Measurements from ENCODE around the gene UNC5C. TPM values are rescaled to one million over a fixed set of nuclear protein-coding genes. Genes with fewer than 3 reads are reported as not detected.

The UNC5C gene
- total RNA-seq, 2 experiments from 2014 or later: not detected

DNA sequence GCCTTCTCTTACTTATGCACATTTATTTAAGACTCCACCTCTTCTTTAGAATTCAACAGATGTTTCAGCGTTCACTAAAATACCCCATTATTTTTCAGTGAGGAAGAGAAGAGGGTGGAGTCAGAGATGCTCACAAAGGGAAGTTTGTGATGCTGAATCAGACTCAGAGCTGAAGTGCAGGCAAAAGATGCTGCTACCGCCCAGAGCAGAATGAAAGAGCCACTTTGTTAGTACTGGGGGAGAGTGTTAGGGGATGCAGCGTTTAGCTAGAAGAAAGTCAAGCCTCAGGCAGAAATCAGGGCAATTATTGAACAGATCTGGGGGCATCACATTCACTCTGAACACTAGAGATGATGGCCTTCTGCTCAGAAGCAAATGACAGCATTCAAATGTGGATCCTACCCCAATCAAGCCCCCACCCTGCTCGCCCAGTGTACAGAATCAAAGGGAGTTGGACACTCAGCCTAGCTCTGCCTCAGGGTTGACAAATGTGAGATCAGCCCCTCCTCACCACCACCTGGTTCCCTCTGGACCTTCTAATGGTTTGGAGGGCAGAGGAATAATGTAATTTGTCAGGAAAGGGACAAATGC, 138.3 kb downstream of the UNC5C start:
- no peaks in the 10 kb centered on the region for H3K4me1 ChIP-seq (ENCODE audit: insufficient read depth, low read length, poor library complexity, severe bottlenecking)
- H4K20me1 ChIP-seq (ENCODE audit: insufficient read depth, low read length): no peaks in the 10 kb centered on the region
- H3K4me3 ChIP-seq (ENCODE audit: low read depth, low read length, poor library complexity, severe bottlenecking): no peak overlapping the region
- ChIA-PET POLR2A (no interaction called here), CTCF (ENCODE audit: unreplicated experiment) (no interaction called here)
- no peak overlapping the region for H2AFZ ChIP-seq (ENCODE audit: low read length)
- TF ChIP-seq EZH2phosphoT487 (IDR thresholded peaks at IDR 0.05; ENCODE audit: borderline replicate concordance, low read depth, low read length): no peak
- TF ChIP-seq, protein P1, sequence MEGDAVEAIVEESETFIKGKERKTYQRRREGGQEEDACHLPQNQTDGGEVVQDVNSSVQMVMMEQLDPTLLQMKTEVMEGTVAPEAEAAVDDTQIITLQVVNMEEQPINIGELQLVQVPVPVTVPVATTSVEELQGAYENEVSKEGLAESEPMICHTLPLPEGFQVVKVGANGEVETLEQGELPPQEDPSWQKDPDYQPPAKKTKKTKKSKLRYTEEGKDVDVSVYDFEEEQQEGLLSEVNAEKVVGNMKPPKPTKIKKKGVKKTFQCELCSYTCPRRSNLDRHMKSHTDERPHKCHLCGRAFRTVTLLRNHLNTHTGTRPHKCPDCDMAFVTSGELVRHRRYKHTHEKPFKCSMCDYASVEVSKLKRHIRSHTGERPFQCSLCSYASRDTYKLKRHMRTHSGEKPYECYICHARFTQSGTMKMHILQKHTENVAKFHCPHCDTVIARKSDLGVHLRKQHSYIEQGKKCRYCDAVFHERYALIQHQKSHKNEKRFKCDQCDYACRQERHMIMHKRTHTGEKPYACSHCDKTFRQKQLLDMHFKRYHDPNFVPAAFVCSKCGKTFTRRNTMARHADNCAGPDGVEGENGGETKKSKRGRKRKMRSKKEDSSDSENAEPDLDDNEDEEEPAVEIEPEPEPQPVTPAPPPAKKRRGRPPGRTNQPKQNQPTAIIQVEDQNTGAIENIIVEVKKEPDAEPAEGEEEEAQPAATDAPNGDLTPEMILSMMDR (conservative IDR thresholded peaks at IDR 0.05; ENCODE audit: low read length): no peak
- BruUV-seq (replicated peaks): no TSS peak
- H3K36me3 ChIP-seq (ENCODE audit: insufficient read depth, low read length): no peaks in the 10 kb centered on the region
- no peak overlapping the region for H3K4me2 ChIP-seq (ENCODE audit: low read length)
- no peak for DNase-seq (ENCODE audit: low spot score)
- H3K79me2 ChIP-seq (ENCODE audit: insufficient read depth, low read depth, low read length): no peaks in the 10 kb centered on the region
- no peaks in the 10 kb centered on the region for H3K9me2 ChIP-seq (ENCODE audit: insufficient read depth, low read length)
- no peaks in the 10 kb centered on the region for H3K9me3 ChIP-seq (ENCODE audit: low read length)
- no peak overlapping the region for H3K27ac ChIP-seq (ENCODE audit: low read depth, low read length, poor library complexity, severe bottlenecking)
- intact Hi-C loops (cut with micrococcal nuclease; ENCODE audit: unreplicated experiment): no loop called here

DNA sequence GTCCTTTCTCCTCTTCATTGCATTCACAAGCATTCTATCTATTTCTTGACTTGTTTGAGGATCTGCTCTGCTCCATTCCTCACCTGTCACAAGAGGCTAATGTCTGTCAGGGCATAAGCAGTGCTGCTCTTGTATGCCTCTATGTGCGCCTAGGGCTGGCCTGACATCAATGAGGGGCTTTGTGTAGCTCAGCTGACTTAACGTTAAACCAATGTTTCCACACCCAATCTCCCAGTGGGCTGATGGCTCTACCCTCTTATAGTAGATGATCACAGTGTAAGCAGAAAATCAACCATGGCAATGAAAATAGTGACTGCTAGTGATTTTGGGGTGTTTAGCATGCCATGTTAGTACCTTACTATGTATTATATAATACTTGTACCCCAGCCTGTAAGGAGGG, 139.0 kb downstream of the UNC5C start:
- H3K79me2 ChIP-seq (ENCODE audit: insufficient read depth, low read depth, low read length): no peaks in the 10 kb centered on the region
- no peak overlapping the region for H2AFZ ChIP-seq (ENCODE audit: low read length)
- no peak for DNase-seq (ENCODE audit: low spot score)
- no peaks in the 10 kb centered on the region for H4K20me1 ChIP-seq (ENCODE audit: insufficient read depth, low read length)
- CTCF ChIA-PET (ENCODE audit: unreplicated experiment): no interaction called here
- no peak overlapping the region for H3K4me2 ChIP-seq (ENCODE audit: low read length)
- POLR2A ChIA-PET: no interaction called here
- intact Hi-C loops (cut with micrococcal nuclease; ENCODE audit: unreplicated experiment): no loop called here
- H3K27ac ChIP-seq (ENCODE audit: low read depth, low read length, poor library complexity, severe bottlenecking): no peak overlapping the region
- H3K4me3 ChIP-seq (ENCODE audit: low read depth, low read length, poor library complexity, severe bottlenecking): no peak overlapping the region
- H3K9me2 ChIP-seq (ENCODE audit: insufficient read depth, low read length): no peaks in the 10 kb centered on the region
- H3K9me3 ChIP-seq (ENCODE audit: low read length): no peaks in the 10 kb centered on the region
- no peaks in the 10 kb centered on the region for H3K36me3 ChIP-seq (ENCODE audit: insufficient read depth, low read length)
- TF ChIP-seq, protein P1 (conservative IDR thresholded peaks at IDR 0.05; ENCODE audit: low read length): no peak
- TF ChIP-seq EZH2phosphoT487 (IDR thresholded peaks at IDR 0.05; ENCODE audit: borderline replicate concordance, low read depth, low read length): no peak
- no peaks in the 10 kb centered on the region for H3K4me1 ChIP-seq (ENCODE audit: insufficient read depth, low read length, poor library complexity, severe bottlenecking)
- no TSS peak for BruUV-seq (replicated peaks)

DNA sequence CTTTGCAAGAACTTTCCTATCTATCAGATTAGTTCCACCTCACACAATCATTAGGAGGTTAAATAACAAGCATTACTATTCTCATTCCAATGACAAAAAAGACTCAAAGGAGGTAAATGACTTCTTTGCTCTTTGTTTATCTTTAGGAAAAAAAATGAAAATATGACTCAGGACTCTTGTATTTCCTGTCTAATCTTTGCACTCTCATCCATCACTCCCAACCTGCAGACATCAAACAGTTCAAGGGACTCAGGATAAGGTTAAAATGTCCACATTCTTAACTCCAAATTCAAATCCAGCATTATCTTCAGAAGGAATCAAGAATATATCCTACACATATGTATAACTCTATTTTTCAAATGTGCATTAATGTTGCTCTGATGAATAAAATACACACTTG, 139.6 kb downstream of the UNC5C start:
- TF ChIP-seq, protein P1 (conservative IDR thresholded peaks at IDR 0.05; ENCODE audit: low read length): no peak
- no peaks in the 10 kb centered on the region for H3K79me2 ChIP-seq (ENCODE audit: insufficient read depth, low read depth, low read length)
- no peak overlapping the region for H3K4me3 ChIP-seq (ENCODE audit: low read depth, low read length, poor library complexity, severe bottlenecking)
- H2AFZ ChIP-seq (ENCODE audit: low read length): no peak overlapping the region
- intact Hi-C loops (cut with micrococcal nuclease; ENCODE audit: unreplicated experiment): no loop called here
- POLR2A ChIA-PET: no interaction called here
- no peak overlapping the region for H3K4me2 ChIP-seq (ENCODE audit: low read length)
- no peaks in the 10 kb centered on the region for H3K9me2 ChIP-seq (ENCODE audit: insufficient read depth, low read length)
- no peak overlapping the region for H3K27ac ChIP-seq (ENCODE audit: low read depth, low read length, poor library complexity, severe bottlenecking)
- no peaks in the 10 kb centered on the region for H3K36me3 ChIP-seq (ENCODE audit: insufficient read depth, low read length)
- H3K4me1 ChIP-seq (ENCODE audit: insufficient read depth, low read length, poor library complexity, severe bottlenecking): no peaks in the 10 kb centered on the region
- CTCF ChIA-PET (ENCODE audit: unreplicated experiment): no interaction called here
- no peaks in the 10 kb centered on the region for H3K9me3 ChIP-seq (ENCODE audit: low read length)
- no peaks in the 10 kb centered on the region for H4K20me1 ChIP-seq (ENCODE audit: insufficient read depth, low read length)
- no TSS peak for BruUV-seq (replicated peaks)
- DNase-seq (ENCODE audit: low spot score): no peak
